Testis (tissue), 3 donors: Measurements from ENCODE around the gene MCTP1. TPM values are rescaled to one million over a fixed set of nuclear protein-coding genes. Genes with fewer than 3 reads are reported as not detected.

Experiments used
- DNase-seq: peaks from one replicate; pipeline ENCODE4 v3.0.0-alpha.2; 2019
- H3K27ac ChIP-seq, 2 donors: fragments of 200-600 bp; sonication (generic); one replicate each; pipeline ENCODE4 v1.5.1; 2019
- H3K27me3 ChIP-seq: fragments of 200-600 bp; sonication (generic); one replicate; pipeline ENCODE4 v1.5.1; 2019
- H3K36me3 ChIP-seq: fragments of 200-600 bp; sonication (generic); one replicate; pipeline ENCODE4 v1.5.1; 2017; ENCODE audit warnings: low read depth; ENCODE audit errors: missing control alignments
- H3K4me1 ChIP-seq: fragments of 200-600 bp; sonication (generic); one replicate; pipeline ENCODE4 v1.5.1; 2019
- H3K4me3 ChIP-seq, 2 donors: fragments of 200-600 bp; sonication (generic); one replicate each; pipeline ENCODE4 v1.5.1; 2017 to 2019
- H3K9me3 ChIP-seq: fragments of 200-600 bp; sonication (generic); one replicate; pipeline ENCODE4 v1.5.1; 2017
- POLR2A ChIP-seq: fragments of 450-650 bp; IDR thresholded peaks from one replicate; pipeline ENCODE4 v1.6.1; 2017; ENCODE audit warnings: antibody characterized with exemption, mild to moderate bottlenecking, moderate library complexity
- WGBS, 2 donors: methylation state at CpG; one replicate each; pipeline ENCODE4 v1.1.5; 2018; 5-methylcytosine and 5-hydroxymethylcytosine counted together
- intact Hi-C: fragments of 100-400 bp; cut with DNase I; formaldehyde crosslinking; loops from one replicate; pipeline ENCODE4 v1.15.1; 2023; ENCODE audit warnings: low total_unique reads
- polyA plus RNA-seq: library from polyadenylated mRNA; stranded (reverse); fragments of 350-450 nt; fragmentation: Illumina TruSeq; extraction: RNeasy Lipid Tissue Mini Kit (QIAGEN cat#74804); gene quantifications from one replicate; pipeline ENCODE4 v1.2.3, GENCODE V29; 2014; ENCODE audit warnings: low read depth, low replicate concordance; ENCODE audit not compliant: insufficient read depth
- total RNA-seq, 2 donors: library from RNA; depleted of rRNA; stranded (reverse); fragments of >200 nt; gene quantifications; one replicate each; pipeline ENCODE4 v1.2.3, GENCODE V29; 2016
- TF ChIP-seq, protein P1 (sequence below), 3 experiments: fragments of 450-650 bp in 2 of 3; fragments of 200-600 bp in 1 of 3; sonication (generic) in 1 of 3; IDR thresholded peaks; one replicate each; pipeline ENCODE4 v1.5.1; 2016 to 2019; ENCODE audit warnings: antibody characterized with exemption in 3 of 3, mild to moderate bottlenecking in 2 of 3, moderate library complexity in 1 of 3

The MCTP1 gene
- total and polyA plus RNA-seq, 3 donors from 2014 or later, result 7.4 to 15.5 (median 9.7) TPM

DNA sequence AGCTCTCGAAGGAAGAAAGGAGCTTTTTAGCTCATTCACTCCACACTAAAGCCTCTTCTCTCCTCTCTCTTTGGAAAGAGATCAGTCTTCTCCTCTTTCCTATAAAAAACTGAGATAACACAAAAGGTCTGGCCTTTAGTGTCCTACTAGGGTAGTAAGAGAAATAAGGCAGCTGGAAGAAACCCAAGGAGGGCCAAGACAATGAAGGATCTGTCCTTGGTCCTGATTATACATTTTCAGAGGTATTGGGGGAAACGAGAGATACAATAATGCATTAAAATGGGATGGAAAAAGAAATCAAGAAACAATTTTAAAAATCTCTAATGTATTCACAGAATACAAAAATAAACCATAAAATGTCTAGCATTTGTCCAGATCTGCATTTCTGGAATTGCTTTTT lies 482.4 kb downstream of the MCTP1 start:
- DNase-seq, result no peak
- intact Hi-C loops, result no loop called here
- H3K36me3 ChIP-seq, result no peaks in the 10 kb centered on the region
- no peaks in the 10 kb centered on the region for H3K27me3 ChIP-seq
- no peak for TF ChIP-seq POLR2A
- TF ChIP-seq, protein P1, sequence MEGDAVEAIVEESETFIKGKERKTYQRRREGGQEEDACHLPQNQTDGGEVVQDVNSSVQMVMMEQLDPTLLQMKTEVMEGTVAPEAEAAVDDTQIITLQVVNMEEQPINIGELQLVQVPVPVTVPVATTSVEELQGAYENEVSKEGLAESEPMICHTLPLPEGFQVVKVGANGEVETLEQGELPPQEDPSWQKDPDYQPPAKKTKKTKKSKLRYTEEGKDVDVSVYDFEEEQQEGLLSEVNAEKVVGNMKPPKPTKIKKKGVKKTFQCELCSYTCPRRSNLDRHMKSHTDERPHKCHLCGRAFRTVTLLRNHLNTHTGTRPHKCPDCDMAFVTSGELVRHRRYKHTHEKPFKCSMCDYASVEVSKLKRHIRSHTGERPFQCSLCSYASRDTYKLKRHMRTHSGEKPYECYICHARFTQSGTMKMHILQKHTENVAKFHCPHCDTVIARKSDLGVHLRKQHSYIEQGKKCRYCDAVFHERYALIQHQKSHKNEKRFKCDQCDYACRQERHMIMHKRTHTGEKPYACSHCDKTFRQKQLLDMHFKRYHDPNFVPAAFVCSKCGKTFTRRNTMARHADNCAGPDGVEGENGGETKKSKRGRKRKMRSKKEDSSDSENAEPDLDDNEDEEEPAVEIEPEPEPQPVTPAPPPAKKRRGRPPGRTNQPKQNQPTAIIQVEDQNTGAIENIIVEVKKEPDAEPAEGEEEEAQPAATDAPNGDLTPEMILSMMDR (IDR thresholded peaks at IDR 0.05), result no peak
- 74 to 76% methylated on average over 2 of the region's 2 CpGs for WGBS, 2 donors
- no peak overlapping the region for H3K4me3 ChIP-seq
- no peaks in the 10 kb centered on the region for H3K9me3 ChIP-seq
- no peak overlapping the region for H3K27ac ChIP-seq
- no peaks in the 10 kb centered on the region for H3K4me1 ChIP-seq

DNA sequence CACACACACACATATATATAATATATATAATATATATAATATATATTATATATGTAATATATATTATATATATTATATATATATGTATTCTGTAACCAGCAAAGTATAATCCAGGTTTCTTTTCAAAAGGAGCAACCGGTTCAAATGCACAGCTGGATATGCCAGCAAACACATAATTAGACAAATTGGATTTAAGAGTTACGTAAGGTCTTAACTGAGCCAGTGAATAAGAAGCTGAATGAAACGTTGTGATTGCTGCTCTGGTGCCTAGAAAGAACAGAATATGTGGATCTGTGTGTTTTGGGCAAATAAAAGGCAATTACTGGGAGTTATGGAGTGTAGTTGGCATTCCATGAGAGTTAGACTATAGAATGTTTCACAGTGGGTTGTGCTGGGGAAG lies 488.3 kb downstream of the MCTP1 start:
- Histone ChIP-seq H3K36me3 (no peaks in the 10 kb centered on the region), H3K4me3 (no peak overlapping the region), H3K27ac (no peak overlapping the region), H3K27me3 (no peaks in the 10 kb centered on the region), H3K9me3 (no peaks in the 10 kb centered on the region), H3K4me1 (no peaks in the 10 kb centered on the region)
- WGBS, 2 donors, result 71 to 74% methylated on average over 3 of the region's 3 CpGs
- intact Hi-C loops, result no loop called here
- DNase-seq, result no peak
- TF ChIP-seq POLR2A, result no peak
- TF ChIP-seq, protein P1 (IDR thresholded peaks at IDR 0.05), result no peak

DNA sequence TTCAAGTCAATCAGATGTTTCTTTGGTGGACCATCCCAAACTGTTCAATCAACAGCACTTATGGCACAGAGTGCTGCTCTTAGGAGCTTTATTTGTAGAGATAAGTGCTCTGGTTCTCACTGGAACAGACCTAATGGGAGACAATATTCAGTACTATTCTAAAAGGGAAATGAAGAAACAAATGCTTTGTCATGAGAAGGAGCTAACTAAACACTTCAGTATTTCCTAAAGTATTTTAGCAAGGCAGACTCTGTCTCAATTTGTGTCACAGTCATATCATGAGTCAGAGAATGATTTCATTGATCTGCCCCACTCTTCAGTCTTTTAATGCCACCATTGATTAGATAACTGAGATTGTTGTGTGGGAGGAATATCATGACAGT lies 491.1 kb downstream of the MCTP1 start:
- no peaks in the 10 kb centered on the region for H3K4me1 ChIP-seq
- H3K27ac ChIP-seq, result no peak overlapping the region
- no peak for DNase-seq
- H3K4me3 ChIP-seq, result no peak overlapping the region
- H3K9me3 ChIP-seq, result no peaks in the 10 kb centered on the region
- H3K27me3 ChIP-seq, result no peaks in the 10 kb centered on the region
- TF ChIP-seq POLR2A, result no peak
- TF ChIP-seq, protein P1 (IDR thresholded peaks at IDR 0.05), result no peak
- no peaks in the 10 kb centered on the region for H3K36me3 ChIP-seq
- intact Hi-C loops, result no loop called here

DNA sequence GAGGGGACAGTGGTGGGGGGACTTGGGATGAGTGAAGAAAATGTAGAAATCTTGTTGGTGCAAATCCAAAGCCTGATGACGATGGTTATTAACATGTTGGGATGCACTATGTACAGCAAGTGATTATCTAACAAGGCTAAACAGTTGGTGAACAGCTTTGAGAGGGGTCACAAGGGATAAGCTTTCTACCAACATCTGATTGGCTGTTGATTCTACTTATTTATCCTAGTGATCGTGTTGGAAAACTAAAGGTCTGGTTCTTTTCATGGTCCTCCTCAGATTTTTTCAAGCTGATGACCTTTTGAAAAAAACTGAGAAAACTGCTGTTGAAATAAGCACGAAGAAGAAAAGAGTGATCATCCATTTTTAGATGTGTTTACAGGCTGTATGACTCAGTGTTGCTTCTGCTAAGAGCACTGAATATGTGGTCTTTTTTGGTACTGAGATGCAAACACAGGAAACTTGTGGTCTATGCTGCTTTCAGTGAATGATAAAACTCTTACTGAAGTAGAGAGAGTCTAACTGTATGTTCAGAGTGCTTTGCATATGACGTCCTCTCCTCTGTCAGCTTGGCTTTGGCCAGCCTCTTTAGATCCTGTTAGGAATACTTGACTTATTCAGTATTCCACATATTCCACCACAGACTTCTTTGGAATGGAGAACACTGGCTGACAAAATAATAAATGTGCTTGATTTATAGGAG lies 491.6 kb downstream of the MCTP1 start:
- H3K4me3 ChIP-seq, result no peak overlapping the region
- no peaks in the 10 kb centered on the region for H3K9me3 ChIP-seq
- intact Hi-C loops, result no loop called here
- H3K4me1 ChIP-seq, result no peaks in the 10 kb centered on the region
- no peak for TF ChIP-seq POLR2A
- TF ChIP-seq, protein P1 (IDR thresholded peaks at IDR 0.05), result no peak
- H3K36me3 ChIP-seq, result no peaks in the 10 kb centered on the region
- H3K27ac ChIP-seq, result no peak overlapping the region
- no peak for DNase-seq
- H3K27me3 ChIP-seq, result no peaks in the 10 kb centered on the region
- 68 to 74% methylated on average over 4 of the region's 4 CpGs for WGBS, 2 donors

DNA sequence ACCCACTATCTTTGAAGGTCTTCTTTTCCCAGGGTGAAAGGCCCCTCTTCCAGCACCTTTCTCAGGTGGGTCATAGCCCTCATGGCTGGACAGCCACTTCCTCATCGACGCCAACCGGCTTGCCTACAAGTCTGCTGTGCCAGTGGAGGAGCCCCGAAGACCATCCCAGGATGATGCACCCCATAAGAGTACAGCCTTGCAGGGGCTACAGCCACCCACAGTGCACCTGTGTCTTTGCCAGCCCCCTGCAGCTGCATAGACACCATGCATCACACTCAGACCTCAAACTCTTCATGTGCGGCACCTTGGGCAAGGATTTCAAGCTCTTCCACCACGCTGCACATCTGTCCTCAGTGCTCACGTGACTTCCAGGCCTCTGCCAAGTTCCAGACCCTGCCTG lies 493.1 kb downstream of the MCTP1 start:
- 81 to 91% methylated on average over 7 of the region's 7 CpGs for WGBS, 2 donors
- no peak for DNase-seq
- TF ChIP-seq POLR2A, result no peak
- TF ChIP-seq, protein P1 (IDR thresholded peaks at IDR 0.05), result no peak

More for the DNA sequence above, 493.1 kb downstream of the MCTP1 start:
- Histone ChIP-seq H3K36me3 (no peaks in the 10 kb centered on the region), H3K4me1 (no peaks in the 10 kb centered on the region), H3K27ac (no peak overlapping the region), H3K27me3 (no peaks in the 10 kb centered on the region), H3K9me3 (no peaks in the 10 kb centered on the region), H3K4me3 (no peak overlapping the region)
- intact Hi-C loops, result no loop called here
